ENCODE measurements around the gene MAP3K19. TPM values are rescaled to one million over a fixed set of nuclear protein-coding genes. Genes with fewer than 3 reads are reported as not detected.
"Not testable (repeated sequence)": the region's sequence is repeated elsewhere in the genome, so short reads cannot be mapped to it uniquely, and the experiment has no call there.

Gene MAP3K19
- polyA plus RNA-seq, 1 experiment: not detected

GRCh38 chr2:135093670-135094330, 46.6 kb upstream of the MAP3K19 start:
- no peak for TF ChIP-seq CTCF (IDR thresholded peaks at IDR 0.05; ENCODE audit: low read depth, low read length)

GRCh38 chr2:135093193-135093592, 45.9 kb upstream of the MAP3K19 start:
- H3K27me3 ChIP-seq (ENCODE audit: control insufficient read depth, insufficient read depth, low read length): no peaks in the 10 kb centered on the region
- no peak for TF ChIP-seq CTCF (IDR thresholded peaks at IDR 0.05; ENCODE audit: low read depth, low read length)
- no peak overlapping the region for H3K27ac ChIP-seq (ENCODE audit: low read depth, low read length)
- POLR2A ChIA-PET: no interaction called here
- no peaks in the 10 kb centered on the region; the same call in 1 of the 2 replicates for H3K9me3 ChIP-seq (ENCODE audit: control insufficient read depth, insufficient read depth, low read length)
- no peak overlapping the region for H3K4me3 ChIP-seq (ENCODE audit: low read depth, low read length)
- DNase-seq (ENCODE audit: low read depth, low spot score): no peak
- CTCF ChIA-PET: interaction anchor here (0.5 kb wide), 1 partner anchor 706 kb away, joined by 3 read pairs; no protein-coding TSS in a partner anchor

More at GRCh38 chr2:135093670-135094330, 46.6 kb upstream of the MAP3K19 start:
- Histone ChIP-seq H3K27me3 (ENCODE audit: control insufficient read depth, insufficient read depth, low read length) (no peaks in the 10 kb centered on the region), H3K27ac (ENCODE audit: low read depth, low read length) (no peak overlapping the region), H3K9me3 (ENCODE audit: control insufficient read depth, insufficient read depth, low read length) (no peaks in the 10 kb centered on the region; the same call in 1 of the 2 replicates), H3K4me3 (ENCODE audit: low read depth, low read length) (no peak overlapping the region)
- ChIA-PET POLR2A (no interaction called here), CTCF (interaction anchor here (0.5 to 1.5 kb wide), 2 partner anchors 90 to 706 kb away, joined by 3 to 4 read pairs; no protein-coding TSS in a partner anchor)
- DNase-seq (ENCODE audit: low read depth, low spot score): no peak

DNA sequence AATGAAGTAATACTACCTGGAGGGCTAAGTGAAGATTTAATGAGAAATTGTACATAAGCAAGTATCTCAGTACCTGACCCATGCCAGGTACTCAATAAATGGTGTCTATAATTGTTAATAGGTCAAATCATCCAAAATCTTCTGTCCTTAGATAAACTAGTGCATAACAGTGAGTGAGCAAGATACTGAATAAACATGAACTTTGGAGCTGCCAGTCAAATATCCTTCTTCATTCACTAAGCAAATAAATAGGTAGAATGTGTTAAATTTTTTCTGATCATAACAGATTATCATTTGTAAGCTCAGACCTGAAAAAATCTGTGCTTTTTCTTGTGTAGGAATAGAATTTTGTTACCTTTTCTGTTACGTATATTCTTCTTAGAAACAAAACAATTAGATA, 44.4 kb upstream of the MAP3K19 start:
- Histone ChIP-seq H3K27ac (ENCODE audit: low read depth, low read length) (no peak overlapping the region), H3K4me3 (ENCODE audit: low read depth, low read length) (no peak overlapping the region), H3K27me3 (ENCODE audit: control insufficient read depth, insufficient read depth, low read length) (no peaks in the 10 kb centered on the region), H3K9me3 (ENCODE audit: control insufficient read depth, insufficient read depth, low read length) (no peaks in the 10 kb centered on the region; the same call in 1 of the 2 replicates)
- ChIA-PET CTCF (no interaction called here), POLR2A (no interaction called here)
- DNase-seq (ENCODE audit: low read depth, low spot score): no peak
- TF ChIP-seq CTCF (IDR thresholded peaks at IDR 0.05; ENCODE audit: low read depth, low read length): no peak

DNA sequence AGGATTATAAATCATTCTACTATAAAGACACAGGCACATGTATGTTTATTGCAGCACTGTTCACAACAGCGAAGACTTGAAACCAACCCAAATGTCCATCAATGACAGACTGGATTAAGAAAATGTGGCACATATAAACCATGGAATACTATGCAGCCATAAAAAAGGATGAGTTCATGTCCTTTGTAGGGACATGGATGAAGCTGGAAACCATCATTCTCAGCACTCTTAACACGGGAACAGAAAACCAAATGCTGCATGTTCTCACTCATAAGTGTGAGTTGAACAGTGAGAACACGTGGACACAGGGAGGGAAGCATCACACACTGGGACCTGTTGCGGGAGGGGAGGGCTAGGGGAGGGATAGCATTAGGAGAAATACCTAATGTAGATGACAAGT, 42.4 kb upstream of the MAP3K19 start:
- POLR2A ChIA-PET; CTCF ChIA-PET; H3K27ac ChIP-seq (ENCODE audit: low read depth, low read length); H3K27me3 ChIP-seq (ENCODE audit: control insufficient read depth, insufficient read depth, low read length); H3K4me3 ChIP-seq (ENCODE audit: low read depth, low read length); DNase-seq (ENCODE audit: low read depth, low spot score); H3K9me3 ChIP-seq (ENCODE audit: control insufficient read depth, insufficient read depth, low read length): not testable (repeated sequence)

DNA sequence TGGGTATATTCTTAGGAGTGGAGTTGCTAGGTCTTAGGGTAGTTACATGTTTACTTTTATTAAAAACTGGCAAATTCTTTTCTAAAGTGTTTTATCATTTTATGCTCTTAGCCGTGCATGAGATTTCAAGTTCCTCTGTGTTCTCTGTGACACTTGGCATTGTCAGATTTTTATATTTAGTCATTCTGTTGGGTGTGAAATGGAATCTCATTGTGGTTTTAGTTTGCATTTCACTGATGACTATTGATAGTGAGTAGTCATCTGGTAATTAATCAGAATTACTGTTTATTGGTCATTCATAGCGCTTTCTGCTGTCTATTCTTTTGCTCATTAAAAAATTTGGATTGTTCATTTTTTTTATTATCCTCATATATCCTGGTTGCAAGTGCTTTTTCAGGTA, 39.0 kb upstream of the MAP3K19 start:
- TF ChIP-seq CTCF (IDR thresholded peaks at IDR 0.05; ENCODE audit: low read depth, low read length): no peak
- no peaks in the 10 kb centered on the region for H3K27me3 ChIP-seq (ENCODE audit: control insufficient read depth, insufficient read depth, low read length)
- H3K9me3 ChIP-seq (ENCODE audit: control insufficient read depth, insufficient read depth, low read length): no peaks in the 10 kb centered on the region
- CTCF ChIA-PET: interaction anchor here (0.6 kb wide), 1 partner anchor 46 kb away, joined by 3 read pairs; no protein-coding TSS in a partner anchor
- H3K4me3 ChIP-seq (ENCODE audit: low read depth, low read length): no peak overlapping the region
- DNase-seq (ENCODE audit: low read depth, low spot score): no peak
- no peak overlapping the region for H3K27ac ChIP-seq (ENCODE audit: low read depth, low read length)
- POLR2A ChIA-PET: no interaction called here
